Body of pancreas (tissue), 4 donors: ENCODE measurements around the gene CYFIP1.

Source experiments
- POLR2A ChIP-seq, 3 donors: fragments of 450-650 bp; IDR thresholded peaks; one replicate each; pipeline ENCODE4 v1.6.1; 2016; ENCODE audit warnings: antibody characterized with exemption in 3 of 3, mild to moderate bottlenecking in 2 of 3
- TF ChIP-seq, protein P1 (sequence below), 7 experiments: fragments of 450-650 bp in 4 of 7; fragments of 200-600 bp in 3 of 7; sonication (generic) in 3 of 7; IDR thresholded peaks; one replicate each; pipeline ENCODE4 v1.5.1; 2016 to 2019; ENCODE audit warnings: antibody characterized with exemption in 7 of 7

DNA sequence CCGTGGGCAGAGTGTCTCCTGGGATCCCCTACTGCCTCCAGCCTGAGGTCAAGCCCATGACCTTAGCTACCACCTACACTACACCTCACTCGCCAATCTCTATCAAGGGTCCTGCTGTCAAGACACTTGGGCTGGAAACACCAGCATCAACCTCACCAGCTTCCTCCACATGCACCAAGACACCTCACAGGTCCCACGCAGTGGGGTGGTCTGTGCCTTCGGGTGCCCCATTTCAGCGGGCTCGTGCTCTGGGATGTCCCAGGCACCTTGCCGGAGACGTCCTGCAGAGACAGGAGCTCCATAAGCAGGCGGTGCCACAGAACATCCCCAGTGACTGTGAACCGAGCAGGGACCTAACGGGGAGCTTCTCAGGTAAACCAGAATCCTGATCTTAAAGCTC is 20.0 kb downstream of the CYFIP1 start:
- TF ChIP-seq, protein P1, sequence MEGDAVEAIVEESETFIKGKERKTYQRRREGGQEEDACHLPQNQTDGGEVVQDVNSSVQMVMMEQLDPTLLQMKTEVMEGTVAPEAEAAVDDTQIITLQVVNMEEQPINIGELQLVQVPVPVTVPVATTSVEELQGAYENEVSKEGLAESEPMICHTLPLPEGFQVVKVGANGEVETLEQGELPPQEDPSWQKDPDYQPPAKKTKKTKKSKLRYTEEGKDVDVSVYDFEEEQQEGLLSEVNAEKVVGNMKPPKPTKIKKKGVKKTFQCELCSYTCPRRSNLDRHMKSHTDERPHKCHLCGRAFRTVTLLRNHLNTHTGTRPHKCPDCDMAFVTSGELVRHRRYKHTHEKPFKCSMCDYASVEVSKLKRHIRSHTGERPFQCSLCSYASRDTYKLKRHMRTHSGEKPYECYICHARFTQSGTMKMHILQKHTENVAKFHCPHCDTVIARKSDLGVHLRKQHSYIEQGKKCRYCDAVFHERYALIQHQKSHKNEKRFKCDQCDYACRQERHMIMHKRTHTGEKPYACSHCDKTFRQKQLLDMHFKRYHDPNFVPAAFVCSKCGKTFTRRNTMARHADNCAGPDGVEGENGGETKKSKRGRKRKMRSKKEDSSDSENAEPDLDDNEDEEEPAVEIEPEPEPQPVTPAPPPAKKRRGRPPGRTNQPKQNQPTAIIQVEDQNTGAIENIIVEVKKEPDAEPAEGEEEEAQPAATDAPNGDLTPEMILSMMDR (IDR thresholded peaks at IDR 0.05), result no peak
- TF ChIP-seq POLR2A (IDR thresholded peaks at IDR 0.05), result no peak
